Thymus (tissue), 14 donors: ENCODE data around the gene CNTN2. TPM values are rescaled to one million over a fixed set of nuclear protein-coding genes. Genes with fewer than 3 reads are reported as not detected.

Source experiments
- DNase-seq, 9 donors: peaks; one replicate each; pipeline ENCODE4 v3.0.0-alpha.2; 2013; ENCODE audit warnings: low spot score in 9 of 9, low read depth in 6 of 9, missing footprints in 1 of 9
- H3K27ac ChIP-seq, 2 donors: one replicate each; pipeline ENCODE4 v1.5.1; 2013; ENCODE audit warnings: control low read depth in 1 of 2, low read depth in 1 of 2, low read length in 1 of 2, mild to moderate bottlenecking in 1 of 2, moderate library complexity in 1 of 2
- H3K27me3 ChIP-seq, 2 donors: one replicate each; pipeline ENCODE4 v1.5.1; 2013; ENCODE audit warnings: low read length in 1 of 2; ENCODE audit not compliant: control insufficient read depth in 2 of 2, insufficient read depth in 1 of 2
- H3K36me3 ChIP-seq, 2 donors: one replicate each; pipeline ENCODE4 v1.5.1; 2013; ENCODE audit warnings: low read length in 1 of 2, mild to moderate bottlenecking in 1 of 2, moderate library complexity in 1 of 2; ENCODE audit not compliant: control insufficient read depth in 2 of 2, insufficient read depth in 2 of 2
- H3K4me1 ChIP-seq, 2 donors: one replicate each; pipeline ENCODE4 v1.5.1; 2013; ENCODE audit warnings: low read length in 2 of 2; ENCODE audit not compliant: control insufficient read depth in 2 of 2, insufficient read depth in 2 of 2
- H3K4me3 ChIP-seq, 2 donors: one replicate each; pipeline ENCODE4 v1.5.1; 2013; ENCODE audit warnings: low read length in 2 of 2, control low read depth in 1 of 2, mild to moderate bottlenecking in 1 of 2
- H3K9me3 ChIP-seq, 2 donors: one replicate each; pipeline ENCODE4 v1.5.1; 2013; ENCODE audit warnings: low read length in 1 of 2, mild to moderate bottlenecking in 1 of 2; ENCODE audit not compliant: control insufficient read depth in 2 of 2, insufficient read depth in 1 of 2
- WGBS: extraction: QIAGEN DNeasy Blood & Tissue Kit; methylation state at CpG from one replicate; pipeline ENCODE4 v1.1.7; 2013; 5-methylcytosine and 5-hydroxymethylcytosine counted together
- long read RNA-seq, 10 donors: transcript quantifications; one replicate each; lab custom pipeline, GENCODE V29; 2026
- polyA plus RNA-seq: library from polyadenylated mRNA; stranded (reverse); fragments of 200-250 nt; gene quantifications from one replicate; pipeline ENCODE4 v1.2.3, GENCODE V29; 2013
- total RNA-seq: library from RNA; stranded (reverse); fragments of 120-200 nt; gene quantifications from one replicate; pipeline ENCODE4 v1.2.4, GENCODE V29; 2013
- donor health status: healthy.

The CNTN2 gene
- total RNA-seq (0.28 TPM), polyA plus RNA-seq (0.27 TPM)
- long read RNA-seq, donor 1 = 0 reads
- long read RNA-seq, donor 2, partial matches to known transcripts = 0 of 1 reads
- long read RNA-seq, donor 2, other reads (novel, unspliced or antisense) = 0 of 1 reads
- long read RNA-seq, donor 3 = 0 reads
- long read RNA-seq, donor 4 = 0 reads
- long read RNA-seq, donor 5 = 0 reads
- long read RNA-seq, donor 6 = 0 reads
- long read RNA-seq, donor 7 = 0 reads
- long read RNA-seq, donor 8 = 0 reads
- long read RNA-seq, donor 9 = 0 reads
- long read RNA-seq, donor 10 = 0 reads

GRCh38 chr1:205042911-205043806 is at the start of gene CNTN2:
TSS of gene CNTN2 (plus strand) at chr1:205043212. CDS start at chr1:205053186, 9,974 bp downstream.
- Histone ChIP-seq H3K27me3 (peaks cover 31 to 81% of the 10 kb centered on the region in 2 donors), H3K4me1 (peaks cover 0 to 3% of the 10 kb centered on the region in 2 donors), H3K27ac (no peak within 1 kb of the TSS), H3K36me3 (no peaks in the 10 kb centered on the region), H3K4me3 (no peak within 1 kb of the TSS), H3K9me3 (no peaks in the 10 kb centered on the region)
- no peak for DNase-seq
- 14% methylated on average over 53 of the region's 53 CpGs for WGBS

- Histone ChIP-seq H3K9me3 (no peaks in the 10 kb centered on the region), H3K36me3 (no peaks in the 10 kb centered on the region), H3K4me1 (peaks cover 0 to 14% of the 10 kb centered on the region in 2 donors), H3K4me3 (no peak overlapping the region), H3K27ac (no peak overlapping the region), H3K27me3 (no peaks in the 10 kb centered on the region)
- WGBS = 97% methylated on average over 10 of the region's 10 CpGs
- DNase-seq = no peak
These were observed 48.7 kb upstream of the CNTN2 start for GRCh38 chr1:204994086-204994862.

GRCh38 chr1:204996981-204997380 is 46.0 kb upstream of the CNTN2 start:
- Histone ChIP-seq H3K4me3 (no peak overlapping the region), H3K27me3 (no peaks in the 10 kb centered on the region), H3K36me3 (no peaks in the 10 kb centered on the region), H3K9me3 (no peaks in the 10 kb centered on the region), H3K4me1 (peaks cover 0 to 10% of the 10 kb centered on the region in 2 donors), H3K27ac (no peak overlapping the region)
- DNase-seq = no peak
- 93% methylated on average over 22 of the region's 22 CpGs for WGBS

GRCh38 chr1:204997591-204998355 is 45.2 kb upstream of the CNTN2 start:
- DNase-seq = no peak
- no peaks in the 10 kb centered on the region for H3K9me3 ChIP-seq
- H3K4me3 ChIP-seq = no peak overlapping the region
- 94% methylated on average over 16 of the region's 16 CpGs for WGBS
- H3K27me3 ChIP-seq = no peaks in the 10 kb centered on the region
- H3K27ac ChIP-seq = no peak overlapping the region
- H3K4me1 ChIP-seq = peaks cover 0 to 2% of the 10 kb centered on the region in 2 donors
- no peaks in the 10 kb centered on the region for H3K36me3 ChIP-seq

- no peak for DNase-seq
These were observed 41.9 kb upstream of the CNTN2 start for GRCh38 chr1:205001162-205001561.

GRCh38 chr1:205002705-205003104 is 40.3 kb upstream of the CNTN2 start:
- Histone ChIP-seq H3K4me3 (no peak overlapping the region), H3K9me3 (no peaks in the 10 kb centered on the region), H3K4me1 (no peaks in the 10 kb centered on the region), H3K36me3 (no peaks in the 10 kb centered on the region), H3K27ac (no peak overlapping the region), H3K27me3 (no peaks in the 10 kb centered on the region)
- DNase-seq = no peak
- 94% methylated on average over 7 of the region's 7 CpGs for WGBS

More at GRCh38 chr1:205001162-205001561, 41.9 kb upstream of the CNTN2 start:
- H3K27ac ChIP-seq = no peak overlapping the region
- H3K36me3 ChIP-seq = no peaks in the 10 kb centered on the region
- WGBS = 98% methylated on average over 14 of the region's 14 CpGs
- H3K27me3 ChIP-seq = no peaks in the 10 kb centered on the region
- H3K4me1 ChIP-seq = no peaks in the 10 kb centered on the region
- no peaks in the 10 kb centered on the region for H3K9me3 ChIP-seq
- no peak overlapping the region for H3K4me3 ChIP-seq

GRCh38 chr1:205003358-205004131 is 39.5 kb upstream of the CNTN2 start:
- Histone ChIP-seq H3K27me3 (no peaks in the 10 kb centered on the region), H3K4me1 (no peaks in the 10 kb centered on the region), H3K36me3 (no peaks in the 10 kb centered on the region), H3K4me3 (no peak overlapping the region), H3K27ac (no peak overlapping the region), H3K9me3 (no peaks in the 10 kb centered on the region)
- WGBS = 96% methylated on average over 10 of the region's 10 CpGs
- no peak for DNase-seq

- H3K4me3 ChIP-seq = no peak overlapping the region
- no peaks in the 10 kb centered on the region for H3K9me3 ChIP-seq
- H3K4me1 ChIP-seq = no peaks in the 10 kb centered on the region
- H3K27me3 ChIP-seq = no peaks in the 10 kb centered on the region
- H3K36me3 ChIP-seq = no peaks in the 10 kb centered on the region
- 85% methylated on average over 3 of the region's 3 CpGs for WGBS
- H3K27ac ChIP-seq = no peak overlapping the region
- no peak for DNase-seq
These were observed 38.7 kb upstream of the CNTN2 start for GRCh38 chr1:205004351-205004750.
